Naive B cell (primary cell): Measurements from ENCODE around the gene SPAST. TPM values are rescaled to one million over a fixed set of nuclear protein-coding genes. Genes with fewer than 3 reads are reported as not detected.
"Not testable (repeated sequence)": the region's sequence is repeated elsewhere in the genome, so short reads cannot be mapped to it uniquely, and the experiment has no call there.

Experiments
- ATAC-seq, 2 donors: fragments of 150-1000 bp; cut with Tn5 transposase; 2 replicates each; pipeline ENCODE4 v1.10.0; 2021; ENCODE audit warnings: low read depth in 2 of 2, mild to moderate bottlenecking in 2 of 2, moderate library complexity in 2 of 2
- DNase-seq: peaks from one replicate; pipeline ENCODE4 v3.0.0; 2022
- H3K27ac Mint-ChIP-seq, 6 donors: one replicate each; pipeline ENCODE4 v1.8.0; 2020 to 2022; ENCODE audit warnings: mild to moderate bottlenecking in 6 of 6, mixed read lengths in 6 of 6, moderate library complexity in 5 of 6, inconsistent platforms in 2 of 6
- H3K27me3 Mint-ChIP-seq, 3 donors: one replicate each; pipeline ENCODE4 v1.8.0; 2021 to 2022; ENCODE audit warnings: mixed read lengths in 3 of 3, mild to moderate bottlenecking in 1 of 3
- H3K36me3 Mint-ChIP-seq, 2 donors: one replicate each; pipeline ENCODE4 v1.8.0; 2020 to 2022; ENCODE audit warnings: mixed read lengths in 2 of 2, inconsistent platforms in 1 of 2, mild to moderate bottlenecking in 1 of 2
- H3K4me1 Mint-ChIP-seq, 3 donors: one replicate each; pipeline ENCODE4 v1.8.0; 2020 to 2022; ENCODE audit warnings: mixed read lengths in 3 of 3, inconsistent platforms in 1 of 3, mild to moderate bottlenecking in 1 of 3, moderate library complexity in 1 of 3
- H3K4me3 Mint-ChIP-seq, 8 donors: one replicate each; pipeline ENCODE4 v1.8.0; 2020 to 2022; ENCODE audit warnings: mild to moderate bottlenecking in 8 of 8, mixed read lengths in 8 of 8, moderate library complexity in 8 of 8, inconsistent platforms in 2 of 8
- H3K9me3 Mint-ChIP-seq, 7 donors: one replicate each; pipeline ENCODE4 v1.8.0; 2020 to 2022; ENCODE audit warnings: mixed read lengths in 7 of 7, mild to moderate bottlenecking in 5 of 7, inconsistent platforms in 2 of 7, moderate library complexity in 1 of 7
- polyA plus RNA-seq, 6 donors: library from polyadenylated mRNA; unstranded; fragments of 300-500 nt; fragmentation: Illumina TruSeq; gene quantifications; one replicate each; pipeline ENCODE4 v1.2.3, GENCODE V29; 2021; ENCODE audit warnings: low read depth in 6 of 6

SPAST gene, protein sequence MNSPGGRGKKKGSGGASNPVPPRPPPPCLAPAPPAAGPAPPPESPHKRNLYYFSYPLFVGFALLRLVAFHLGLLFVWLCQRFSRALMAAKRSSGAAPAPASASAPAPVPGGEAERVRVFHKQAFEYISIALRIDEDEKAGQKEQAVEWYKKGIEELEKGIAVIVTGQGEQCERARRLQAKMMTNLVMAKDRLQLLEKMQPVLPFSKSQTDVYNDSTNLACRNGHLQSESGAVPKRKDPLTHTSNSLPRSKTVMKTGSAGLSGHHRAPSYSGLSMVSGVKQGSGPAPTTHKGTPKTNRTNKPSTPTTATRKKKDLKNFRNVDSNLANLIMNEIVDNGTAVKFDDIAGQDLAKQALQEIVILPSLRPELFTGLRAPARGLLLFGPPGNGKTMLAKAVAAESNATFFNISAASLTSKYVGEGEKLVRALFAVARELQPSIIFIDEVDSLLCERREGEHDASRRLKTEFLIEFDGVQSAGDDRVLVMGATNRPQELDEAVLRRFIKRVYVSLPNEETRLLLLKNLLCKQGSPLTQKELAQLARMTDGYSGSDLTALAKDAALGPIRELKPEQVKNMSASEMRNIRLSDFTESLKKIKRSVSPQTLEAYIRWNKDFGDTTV
- polyA plus RNA-seq, result 10 to 100 TPM; 15.6 to 19.5 (median 16.4) TPM

DNA sequence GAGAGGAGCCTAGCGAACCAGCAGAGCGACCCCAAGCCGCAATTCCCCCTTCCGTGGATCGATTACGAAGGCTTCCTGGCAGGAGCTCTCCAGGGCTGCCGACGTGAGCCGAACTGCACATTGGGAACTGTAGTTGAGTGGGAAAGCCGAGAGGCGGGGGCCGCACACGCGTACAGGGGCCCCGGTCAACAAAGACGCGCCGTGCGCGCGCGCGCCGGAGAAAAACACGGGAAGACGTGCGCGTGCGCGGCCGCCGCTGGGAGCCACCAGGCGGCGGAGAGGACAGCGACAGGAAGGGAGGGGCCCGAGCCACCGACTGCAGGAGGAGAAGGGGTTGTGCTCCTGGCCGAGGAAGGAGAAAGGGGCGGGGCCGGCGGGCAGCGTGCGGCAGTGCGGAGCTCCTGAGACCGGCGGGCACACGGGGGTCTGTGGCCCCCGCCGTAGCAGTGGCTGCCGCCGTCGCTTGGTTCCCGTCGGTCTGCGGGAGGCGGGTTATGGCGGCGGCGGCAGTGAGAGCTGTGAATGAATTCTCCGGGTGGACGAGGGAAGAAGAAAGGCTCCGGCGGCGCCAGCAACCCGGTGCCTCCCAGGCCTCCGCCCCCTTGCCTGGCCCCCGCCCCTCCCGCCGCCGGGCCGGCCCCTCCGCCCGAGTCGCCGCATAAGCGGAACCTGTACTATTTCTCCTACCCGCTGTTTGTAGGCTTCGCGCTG, at the start of gene SPAST:
SPAST (plus strand) TSS at position 247 of the 711 bp plus-strand sequence; CDS start at position 523, 276 bp downstream.
- DNase-seq, result peak; percentile 97
- H3K4me3 Mint-ChIP-seq, result peak within 1 kb of the TSS; percentile 98 to 100 (median 99)
- peak within 1 kb of the TSS; percentile 90 to 98 (median 94) for H3K27ac Mint-ChIP-seq

DNA sequence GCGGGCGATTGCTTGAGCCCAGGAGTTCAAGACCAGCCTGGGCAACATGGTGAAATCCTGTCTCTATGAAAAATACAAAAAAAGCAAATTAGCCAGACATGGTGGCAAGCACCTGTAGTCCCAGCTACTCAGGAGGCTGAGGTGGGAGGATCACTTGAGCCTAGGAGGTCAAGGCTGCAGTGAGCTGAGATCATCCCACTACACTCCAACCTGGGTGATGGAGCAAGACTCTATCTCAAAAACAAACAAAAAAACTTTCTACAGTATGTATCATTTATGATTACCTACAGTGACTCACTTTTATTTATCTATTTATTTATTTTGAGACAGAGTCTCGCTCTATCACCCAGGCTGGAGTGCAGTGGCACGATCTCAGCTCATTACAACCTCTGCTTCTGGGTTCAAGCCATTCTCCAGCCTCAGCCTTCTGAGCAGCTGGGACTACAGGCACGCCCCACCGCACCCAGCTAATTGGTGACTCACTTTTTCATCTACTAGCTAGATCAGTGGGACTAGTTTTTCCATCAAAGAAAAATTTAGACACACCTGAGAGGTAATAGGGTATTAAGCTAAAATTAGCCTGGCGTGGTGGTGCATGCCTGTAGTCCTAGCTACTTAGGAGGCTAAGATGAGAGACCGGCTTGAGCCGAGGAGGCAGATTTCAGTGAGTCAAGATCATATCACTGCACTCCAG, 44.4 kb upstream of the SPAST start:
- H3K27me3 Mint-ChIP-seq, H3K4me3 Mint-ChIP-seq, ATAC-seq, H3K4me1 Mint-ChIP-seq, H3K27ac Mint-ChIP-seq, DNase-seq, H3K9me3 Mint-ChIP-seq: not testable (repeated sequence)
- H3K36me3 Mint-ChIP-seq, result peaks cover 0 to 18% of the 10 kb centered on the region in 2 donors

More for the DNA sequence above, at the start of gene SPAST:
- H3K27me3 Mint-ChIP-seq, result no peaks in the 10 kb centered on the region
- ATAC-seq, result peak; percentile 84 to 85
- H3K4me1 Mint-ChIP-seq, result peaks cover 19 to 35% (median 34%) of the 10 kb centered on the region in 3 donors
- H3K9me3 Mint-ChIP-seq, result no peaks in the 10 kb centered on the region
- H3K36me3 Mint-ChIP-seq, result no peaks in the 10 kb centered on the region

DNA sequence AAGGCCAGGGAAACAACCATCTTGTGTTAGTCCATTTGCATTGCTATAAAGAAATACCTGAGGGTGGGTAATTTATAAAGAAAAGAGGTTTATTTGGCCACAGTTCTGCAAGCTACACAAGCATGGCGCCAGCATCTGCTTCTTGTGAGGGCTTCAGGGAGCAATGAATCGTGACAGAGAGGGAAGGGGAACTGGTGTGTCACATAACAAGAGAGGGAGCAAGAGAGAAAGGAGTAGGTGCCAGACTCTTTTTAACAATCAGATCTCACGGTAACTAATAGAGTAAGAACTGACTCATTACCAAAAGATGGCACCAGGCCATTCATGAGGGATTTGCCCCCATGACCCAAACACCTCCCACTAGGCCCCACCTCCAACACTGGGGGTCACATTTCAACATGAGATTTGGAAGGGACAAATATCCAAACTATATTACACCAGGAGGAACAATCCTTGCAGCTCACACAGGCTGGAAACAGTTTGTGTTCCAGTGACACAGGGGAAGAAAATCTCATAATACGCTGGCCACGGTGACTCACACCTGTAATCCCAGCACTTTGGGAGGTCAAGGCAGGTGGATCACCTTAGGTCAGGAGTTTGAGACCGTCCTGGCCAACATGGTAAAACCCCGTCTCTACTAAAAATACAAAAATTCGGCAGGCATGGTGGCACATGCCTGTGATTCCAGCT, 29.0 kb upstream of the SPAST start:
- Mint-ChIP-seq H3K4me3 (peak overlapping the region in 3 of 8 donors; percentile 12 to 57 (median 22)), H3K36me3 (peaks cover 12 to 17% of the 10 kb centered on the region in 2 donors), H3K27ac (peak overlapping the region in 4 of 6 donors; percentile 15 to 82 (median 25)), H3K4me1 (peaks cover 19 to 33% (median 22%) of the 10 kb centered on the region in 3 donors)
- peak in 1 of 2 donors; percentile 44 for ATAC-seq
- not testable (repeated sequence) for H3K9me3 Mint-ChIP-seq, DNase-seq, H3K27me3 Mint-ChIP-seq

DNA sequence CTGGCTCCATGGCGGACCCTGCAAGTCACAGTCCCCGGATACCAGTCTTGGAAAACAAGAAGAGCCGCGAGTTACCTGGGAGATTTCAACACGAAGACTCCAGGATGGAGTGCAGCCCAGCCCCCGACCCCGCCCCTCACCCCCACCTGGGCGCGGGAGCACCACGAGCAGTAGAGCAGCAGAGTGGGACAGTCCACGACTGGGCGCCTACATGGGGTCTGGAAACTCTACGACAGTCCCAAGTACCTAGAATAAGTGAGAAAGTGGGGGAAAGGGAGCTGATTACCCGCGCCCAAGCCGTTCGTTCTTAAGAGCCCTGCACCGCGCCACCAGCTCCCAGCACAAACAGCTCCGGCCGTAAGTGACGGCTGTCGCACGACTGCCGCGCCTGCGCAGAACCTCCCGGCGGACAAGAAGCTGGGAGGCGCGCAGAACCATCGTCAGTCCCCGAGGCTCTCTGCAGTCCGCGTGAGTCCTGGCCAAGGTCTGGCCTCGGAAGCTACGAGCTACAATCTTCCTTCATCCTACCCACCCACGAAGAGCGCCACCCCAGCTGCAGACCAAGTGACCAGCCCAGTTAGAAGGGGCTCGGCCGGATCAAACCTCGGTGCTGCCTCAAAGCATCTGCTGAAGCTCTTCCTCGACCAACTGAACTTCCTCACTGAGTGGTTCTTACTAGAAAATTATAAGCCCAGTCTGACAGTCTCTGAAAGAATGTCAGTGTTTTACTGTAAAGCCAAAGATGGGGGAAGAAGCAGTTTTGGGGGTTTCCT, 23.7 kb upstream of the SPAST start, which contains the start of gene DPY30:
DPY30 (minus strand) TSS at position 359 of the 773 bp plus-strand sequence; CDS start at position 10, 349 bp downstream.
- H3K9me3 Mint-ChIP-seq, result no peaks in the 10 kb centered on the region
- H3K27ac Mint-ChIP-seq, result peak within 1 kb of the TSS; percentile 80 to 96 (median 94)
- ATAC-seq, result peak; percentile 88 to 91
- no peaks in the 10 kb centered on the region for H3K27me3 Mint-ChIP-seq
- peak within 1 kb of the TSS; percentile 86 to 98 (median 93) for H3K4me3 Mint-ChIP-seq
- peaks cover 5 to 20% (median 9%) of the 10 kb centered on the region in 3 donors for H3K4me1 Mint-ChIP-seq
- H3K36me3 Mint-ChIP-seq, result no peaks in the 10 kb centered on the region
- DNase-seq, result peak; percentile 90

DNA sequence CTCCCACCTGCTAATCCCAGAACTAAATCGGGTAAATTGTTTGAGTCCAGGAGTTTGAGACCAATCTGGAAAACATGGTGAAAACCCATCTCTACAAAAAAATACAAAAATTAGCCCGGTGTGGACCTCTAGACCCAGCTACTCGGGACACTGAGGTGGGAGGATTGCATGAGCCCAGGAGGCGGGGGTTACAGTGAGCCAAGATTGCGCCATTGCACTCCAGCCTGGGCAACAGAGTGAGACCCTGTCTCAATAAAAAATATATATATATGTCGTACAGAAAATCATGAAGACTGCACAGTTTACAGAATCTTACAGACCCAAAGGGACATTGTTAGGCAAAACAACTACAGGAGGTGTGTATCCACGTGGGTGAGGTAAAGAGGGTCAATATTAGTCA, 19.8 kb upstream of the SPAST start:
- Mint-ChIP-seq H3K4me1 (peaks cover 5 to 11% (median 9%) of the 10 kb centered on the region in 3 donors), H3K9me3 (no peaks in the 10 kb centered on the region), H3K4me3 (no peak overlapping the region), H3K27ac (no peak overlapping the region), H3K27me3 (no peaks in the 10 kb centered on the region), H3K36me3 (no peaks in the 10 kb centered on the region)
- DNase-seq, result no peak
- ATAC-seq, result no peak

DNA sequence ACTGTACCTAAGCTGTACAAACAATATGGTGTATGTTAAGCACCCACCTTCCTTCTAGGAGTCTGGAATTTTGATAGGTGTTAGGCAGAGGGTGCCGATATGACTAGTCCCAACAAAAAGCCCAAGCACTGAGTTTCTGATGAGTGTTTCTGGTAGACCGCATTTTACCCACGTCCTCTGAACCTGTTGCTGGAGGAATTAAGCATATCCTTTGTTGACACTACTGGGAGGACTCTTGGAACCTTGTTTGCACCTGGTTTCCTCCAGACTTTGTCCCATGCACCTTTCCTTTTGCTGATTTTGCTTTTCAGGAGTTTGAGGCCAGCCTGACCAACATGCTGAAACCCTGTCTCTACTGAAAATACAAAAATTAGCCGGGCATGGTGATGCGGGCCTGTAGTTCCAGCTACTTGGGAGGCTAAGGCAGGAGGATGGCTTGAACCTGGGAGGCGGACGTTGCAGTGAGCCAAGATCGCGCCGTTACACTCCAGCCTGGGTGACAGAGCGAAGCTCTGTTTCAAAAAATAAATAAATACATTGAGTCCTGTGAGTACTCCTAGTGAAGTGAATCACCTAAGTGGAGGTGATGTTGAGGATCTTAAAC, 11.4 kb upstream of the SPAST start:
- Mint-ChIP-seq H3K9me3 (no peaks in the 10 kb centered on the region), H3K36me3 (no peaks in the 10 kb centered on the region), H3K27me3 (no peaks in the 10 kb centered on the region), H3K4me3 (no peak overlapping the region), H3K4me1 (no peaks in the 10 kb centered on the region), H3K27ac (no peak overlapping the region)
- DNase-seq, result no peak
- ATAC-seq, result no peak

DNA sequence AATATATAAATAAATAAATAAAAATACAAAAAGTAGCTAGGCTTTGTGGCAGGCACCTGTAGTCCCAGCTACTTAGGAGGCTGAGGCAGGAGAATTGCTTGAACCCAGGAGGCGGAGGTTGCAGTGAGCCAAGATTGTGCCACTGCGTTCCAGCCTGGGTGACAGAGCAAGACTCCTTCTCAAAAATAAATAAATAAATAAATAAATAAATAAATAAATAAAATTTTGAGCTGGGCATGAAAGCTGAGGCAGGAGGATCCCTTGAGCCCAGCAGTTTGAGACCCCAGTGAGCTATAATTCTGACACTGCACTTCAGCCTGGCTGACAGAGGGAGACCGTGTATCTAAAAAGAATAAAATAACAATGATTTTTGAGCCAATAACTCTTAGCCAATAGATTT, 8.8 kb upstream of the SPAST start:
- H3K9me3 Mint-ChIP-seq, H3K27ac Mint-ChIP-seq, H3K27me3 Mint-ChIP-seq, H3K4me1 Mint-ChIP-seq, DNase-seq, ATAC-seq, H3K4me3 Mint-ChIP-seq, H3K36me3 Mint-ChIP-seq: not testable (repeated sequence)

DNA sequence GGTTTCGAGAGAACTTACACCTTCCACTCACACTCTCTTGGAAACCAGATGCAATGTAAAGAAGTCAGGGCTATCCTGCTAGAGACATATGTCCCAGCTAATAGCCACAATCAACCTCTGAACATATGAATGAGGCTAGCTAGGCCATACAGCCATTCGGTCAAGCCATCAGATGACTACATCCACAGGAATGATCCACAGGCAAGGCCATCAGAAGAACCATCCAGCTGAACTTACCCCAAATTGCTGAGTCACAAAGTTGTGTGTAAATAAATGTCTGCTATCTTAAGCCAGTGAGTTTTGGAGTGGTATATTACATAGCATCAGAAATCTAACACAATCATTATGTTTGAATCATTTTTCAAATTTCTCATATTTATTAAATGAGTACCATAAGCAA, 5.2 kb upstream of the SPAST start:
- Mint-ChIP-seq H3K27me3 (no peaks in the 10 kb centered on the region), H3K36me3 (no peaks in the 10 kb centered on the region), H3K4me3 (peak overlapping the region in 1 of 8 donors; percentile 46), H3K9me3 (no peaks in the 10 kb centered on the region), H3K27ac (no peak overlapping the region), H3K4me1 (peaks cover 9 to 17% (median 11%) of the 10 kb centered on the region in 3 donors)
- DNase-seq (no peak), ATAC-seq (no peak)

DNA sequence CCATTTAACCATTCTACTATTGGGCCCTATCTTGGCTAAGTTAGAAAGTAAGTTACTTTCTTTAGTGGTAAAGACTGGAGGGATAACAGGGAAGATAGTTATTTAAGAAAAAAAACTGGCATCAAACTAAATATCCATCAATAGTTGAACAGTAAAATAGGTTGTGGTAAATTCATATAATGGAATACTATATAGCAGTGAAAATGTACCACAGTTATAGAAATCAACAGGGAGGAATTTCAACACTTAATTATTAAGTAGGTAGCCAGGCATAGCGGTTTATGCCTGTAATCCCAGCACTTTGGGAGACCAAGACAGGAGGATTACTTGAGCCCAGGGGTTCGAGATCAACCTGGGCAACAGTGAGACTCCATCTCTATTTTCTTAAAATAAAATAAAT, 3.1 kb upstream of the SPAST start:
- no peaks in the 10 kb centered on the region for H3K27me3 Mint-ChIP-seq
- H3K4me3 Mint-ChIP-seq, result peak overlapping the region in 1 of 8 donors; percentile 99
- DNase-seq (no peak), ATAC-seq (no peak)
- no peak overlapping the region for H3K27ac Mint-ChIP-seq
- H3K4me1 Mint-ChIP-seq, result peaks cover 11 to 20% (median 19%) of the 10 kb centered on the region in 3 donors
- H3K9me3 Mint-ChIP-seq, result no peaks in the 10 kb centered on the region
- no peaks in the 10 kb centered on the region for H3K36me3 Mint-ChIP-seq

DNA sequence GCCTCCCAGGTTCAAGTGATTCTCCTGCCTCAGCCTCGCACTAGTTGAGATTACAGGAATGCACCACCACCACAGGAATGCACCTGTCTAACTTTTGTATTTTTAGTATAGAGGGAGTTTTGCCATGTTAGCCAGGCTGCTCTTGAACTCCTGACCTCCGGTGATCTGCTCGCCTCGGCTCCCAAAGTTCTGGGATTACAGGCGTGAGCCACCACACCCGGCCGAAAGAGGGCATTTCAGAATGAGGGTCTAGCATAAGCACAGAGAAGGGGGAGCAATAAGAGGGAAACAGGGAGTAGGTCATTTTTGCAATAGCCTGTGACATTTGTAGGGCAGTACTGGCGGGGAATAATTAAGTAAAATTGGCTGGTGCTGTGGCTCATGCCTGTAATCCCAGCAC, 1.9 kb upstream of the SPAST start:
- no peaks in the 10 kb centered on the region for H3K36me3 Mint-ChIP-seq
- no peak for DNase-seq
- H3K27ac Mint-ChIP-seq, result peak overlapping the region in 1 of 6 donors; percentile 78
- H3K4me3 Mint-ChIP-seq, result peak overlapping the region in 7 of 8 donors; percentile 59 to 99 (median 98)
- H3K27me3 Mint-ChIP-seq, result no peaks in the 10 kb centered on the region
- no peaks in the 10 kb centered on the region for H3K9me3 Mint-ChIP-seq
- peaks cover 16 to 30% (median 29%) of the 10 kb centered on the region in 3 donors for H3K4me1 Mint-ChIP-seq
- ATAC-seq, result no peak

DNA sequence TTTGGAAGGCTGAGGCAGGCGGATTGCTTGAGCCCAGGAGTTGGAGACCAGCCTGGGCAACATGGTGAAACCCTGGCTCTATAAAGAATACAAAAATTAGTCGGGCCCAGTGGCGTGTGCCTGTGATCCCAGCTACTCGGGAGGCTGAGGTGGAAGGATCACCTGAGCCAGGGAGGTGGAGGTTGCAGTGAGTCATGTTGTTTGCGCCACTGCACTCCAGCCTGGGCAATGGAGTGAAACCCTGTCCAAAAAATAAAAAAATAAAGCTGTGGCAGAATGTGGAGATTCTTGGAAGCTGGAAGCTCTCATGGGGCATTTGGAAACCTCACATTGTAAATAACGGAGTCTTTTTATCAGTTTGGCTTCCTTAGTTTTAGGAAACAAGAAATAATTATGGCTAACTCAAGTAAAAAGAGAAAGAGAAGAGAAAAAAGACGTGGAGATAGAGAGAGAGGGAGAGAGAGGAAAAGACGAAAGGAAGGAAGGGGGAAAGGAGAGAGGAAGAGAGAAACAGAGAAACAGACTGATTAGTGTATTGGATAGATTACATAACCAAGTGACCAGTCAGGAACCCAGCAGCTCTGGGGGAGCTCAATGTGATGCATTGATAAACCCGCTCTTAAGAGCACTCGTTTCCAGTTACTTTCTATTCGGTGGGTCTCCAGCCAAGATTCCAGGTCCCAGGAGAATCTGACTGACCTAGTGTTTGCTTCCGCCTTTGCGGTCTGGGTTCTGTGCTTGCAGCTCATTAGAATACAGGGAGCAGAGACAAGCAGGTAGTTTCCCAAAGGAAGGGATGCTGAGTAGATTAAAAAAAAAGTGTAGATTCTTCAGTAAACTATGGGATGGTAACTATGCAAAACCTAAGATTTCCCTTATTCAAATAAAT, 1.1 kb upstream of the SPAST start:
- peaks cover 18 to 34% (median 32%) of the 10 kb centered on the region in 3 donors for H3K4me1 Mint-ChIP-seq
- H3K4me3 Mint-ChIP-seq, result peak overlapping the region; percentile 98 to 100 (median 99)
- H3K9me3 Mint-ChIP-seq, result no peaks in the 10 kb centered on the region
- H3K36me3 Mint-ChIP-seq, result no peaks in the 10 kb centered on the region
- ATAC-seq, result no peak
- peak overlapping the region in 5 of 6 donors; percentile 2 to 98 (median 95) for H3K27ac Mint-ChIP-seq
- H3K27me3 Mint-ChIP-seq, result no peaks in the 10 kb centered on the region
- DNase-seq, result peak; percentile 10
